PFSK-1 (cell line): ENCODE data around the gene PPP2R1B.

Experiments used
- FOXP2 ChIP-seq: optimal IDR thresholded peaks from 2 replicates; pipeline ENCODE3; 2011; ENCODE audit warnings: borderline replicate concordance, control low read depth, inconsistent platforms; ENCODE audit not compliant: insufficient read depth; ENCODE audit errors: extremely low read length, extremely low read depth
- POLR2AphosphoS5 ChIP-seq: IDR thresholded peaks from 2 replicates; pipeline ENCODE4 v1.6.1; 2012; ENCODE audit warnings: low read depth, mild to moderate bottlenecking, control low read depth, low read length, moderate library complexity
- SIN3A ChIP-seq: IDR thresholded peaks from 2 replicates; pipeline ENCODE4 v1.6.1; 2012; ENCODE audit warnings: mild to moderate bottlenecking, low read length, moderate library complexity, borderline replicate concordance; ENCODE audit not compliant: insufficient read depth
- TAF1 ChIP-seq: IDR thresholded peaks from 2 replicates; pipeline ENCODE4 v1.6.1; 2012; ENCODE audit warnings: low read length, control low read depth, borderline replicate concordance; ENCODE audit not compliant: insufficient read depth
- TF ChIP-seq, protein P1 (sequence below), 2 experiments: IDR thresholded peaks; 2 replicates each; pipeline versions ENCODE4 v1.6.1 to v1.8.0; 2011 to 2012; ENCODE audit warnings: low read depth in 2 of 2, low read length in 2 of 2, control low read depth in 1 of 2, inconsistent platforms in 1 of 2, mild to moderate bottlenecking in 1 of 2, moderate library complexity in 1 of 2; ENCODE audit not compliant: insufficient read depth in 1 of 2

PPP2R1B gene

DNA sequence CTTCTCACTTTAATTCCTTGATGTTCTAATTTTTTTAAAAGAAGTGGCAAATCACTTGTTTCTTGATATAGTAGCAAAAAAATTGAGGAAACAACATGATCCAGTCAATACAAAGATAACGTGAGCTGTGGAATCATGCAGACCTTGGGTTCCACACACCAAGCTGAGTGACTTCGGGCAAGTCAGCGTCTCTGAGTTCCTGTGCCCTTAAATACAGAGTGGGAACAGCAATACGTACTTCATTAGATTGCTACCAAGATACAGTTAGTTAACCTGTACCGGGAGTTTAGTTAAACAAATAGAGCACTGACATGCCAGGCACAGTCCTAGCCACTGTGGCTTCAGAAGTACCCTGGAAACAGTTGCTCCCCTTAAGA, 58.5 kb downstream of the PPP2R1B start:
- TF ChIP-seq SIN3A: no peak
- no peak for TF ChIP-seq POLR2AphosphoS5
- TF ChIP-seq, protein P1, sequence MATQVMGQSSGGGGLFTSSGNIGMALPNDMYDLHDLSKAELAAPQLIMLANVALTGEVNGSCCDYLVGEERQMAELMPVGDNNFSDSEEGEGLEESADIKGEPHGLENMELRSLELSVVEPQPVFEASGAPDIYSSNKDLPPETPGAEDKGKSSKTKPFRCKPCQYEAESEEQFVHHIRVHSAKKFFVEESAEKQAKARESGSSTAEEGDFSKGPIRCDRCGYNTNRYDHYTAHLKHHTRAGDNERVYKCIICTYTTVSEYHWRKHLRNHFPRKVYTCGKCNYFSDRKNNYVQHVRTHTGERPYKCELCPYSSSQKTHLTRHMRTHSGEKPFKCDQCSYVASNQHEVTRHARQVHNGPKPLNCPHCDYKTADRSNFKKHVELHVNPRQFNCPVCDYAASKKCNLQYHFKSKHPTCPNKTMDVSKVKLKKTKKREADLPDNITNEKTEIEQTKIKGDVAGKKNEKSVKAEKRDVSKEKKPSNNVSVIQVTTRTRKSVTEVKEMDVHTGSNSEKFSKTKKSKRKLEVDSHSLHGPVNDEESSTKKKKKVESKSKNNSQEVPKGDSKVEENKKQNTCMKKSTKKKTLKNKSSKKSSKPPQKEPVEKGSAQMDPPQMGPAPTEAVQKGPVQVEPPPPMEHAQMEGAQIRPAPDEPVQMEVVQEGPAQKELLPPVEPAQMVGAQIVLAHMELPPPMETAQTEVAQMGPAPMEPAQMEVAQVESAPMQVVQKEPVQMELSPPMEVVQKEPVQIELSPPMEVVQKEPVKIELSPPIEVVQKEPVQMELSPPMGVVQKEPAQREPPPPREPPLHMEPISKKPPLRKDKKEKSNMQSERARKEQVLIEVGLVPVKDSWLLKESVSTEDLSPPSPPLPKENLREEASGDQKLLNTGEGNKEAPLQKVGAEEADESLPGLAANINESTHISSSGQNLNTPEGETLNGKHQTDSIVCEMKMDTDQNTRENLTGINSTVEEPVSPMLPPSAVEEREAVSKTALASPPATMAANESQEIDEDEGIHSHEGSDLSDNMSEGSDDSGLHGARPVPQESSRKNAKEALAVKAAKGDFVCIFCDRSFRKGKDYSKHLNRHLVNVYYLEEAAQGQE (IDR thresholded peaks at IDR 0.05; ENCODE audit: insufficient read depth in 1 of 2, low read depth in 2 of 2, low read length in 2 of 2): no peak
- no peak for TF ChIP-seq FOXP2
- TF ChIP-seq TAF1: no peak

DNA sequence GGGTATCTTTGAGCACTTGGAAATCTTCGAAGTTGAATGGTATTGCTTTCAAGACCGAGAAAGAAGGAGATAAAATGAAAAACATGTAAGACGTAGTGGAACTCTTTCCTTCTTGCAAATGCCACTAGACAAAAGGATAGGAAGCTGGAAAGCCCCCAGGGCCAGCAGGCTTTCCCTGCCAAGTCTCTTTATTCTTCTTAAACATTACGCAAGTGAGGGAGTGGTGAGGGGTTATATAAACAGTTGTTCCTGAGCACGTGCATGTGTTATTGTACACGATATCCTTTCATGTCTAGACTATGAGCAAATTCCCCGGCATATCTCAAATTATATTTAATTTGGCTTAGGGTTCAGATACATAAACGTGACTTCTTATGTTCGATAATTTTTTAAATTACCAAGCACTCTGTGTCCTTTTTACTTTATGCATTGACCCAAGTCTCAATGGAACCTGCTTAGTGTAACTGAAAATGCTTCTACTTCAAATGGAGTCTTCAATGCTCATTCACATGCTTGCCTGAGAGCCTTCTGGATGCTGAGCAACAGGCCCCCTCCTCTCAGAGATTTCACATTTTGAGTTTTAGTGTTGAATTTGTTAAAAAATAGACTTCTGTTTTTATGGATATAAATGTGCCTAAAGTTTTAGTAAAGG, 59.0 kb downstream of the PPP2R1B start:
- TF ChIP-seq FOXP2 (no peak), POLR2AphosphoS5 (0 out of 2 replicates have a peak, but pooled peaks have one; percentile 20), SIN3A (peak; percentile 99)
- TF ChIP-seq, protein P1 (IDR thresholded peaks at IDR 0.05; ENCODE audit: insufficient read depth in 1 of 2, low read depth in 2 of 2, low read length in 2 of 2): 0 out of 4 replicates have a peak, but pooled peaks of 1 of the 2 experiments have one; percentile 55

DNA sequence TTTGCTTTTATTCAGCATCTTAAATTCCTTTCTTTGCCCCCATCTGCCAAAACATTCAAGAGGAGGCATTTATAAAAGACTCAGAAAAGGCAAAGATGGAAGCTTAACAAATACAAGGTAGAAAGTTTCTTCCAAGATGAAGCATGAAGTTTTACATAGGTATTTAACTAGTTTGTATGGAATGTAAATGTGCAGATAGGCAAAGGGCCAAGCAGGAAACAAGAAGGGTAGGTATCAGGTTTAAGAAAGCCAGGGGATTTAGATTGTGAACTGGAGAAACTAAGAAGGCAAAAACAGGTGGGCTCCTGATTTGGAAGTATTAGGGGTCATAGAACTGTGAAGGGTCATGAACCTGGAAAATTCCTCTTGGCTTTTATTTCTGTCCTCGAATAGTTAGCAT, 62.6 kb downstream of the PPP2R1B start:
- no peak for TF ChIP-seq TAF1
- no peak for TF ChIP-seq SIN3A
- TF ChIP-seq POLR2AphosphoS5: no peak
- TF ChIP-seq, protein P1 (IDR thresholded peaks at IDR 0.05; ENCODE audit: insufficient read depth in 1 of 2, low read depth in 2 of 2, low read length in 2 of 2): no peak
- TF ChIP-seq FOXP2: no peak

DNA sequence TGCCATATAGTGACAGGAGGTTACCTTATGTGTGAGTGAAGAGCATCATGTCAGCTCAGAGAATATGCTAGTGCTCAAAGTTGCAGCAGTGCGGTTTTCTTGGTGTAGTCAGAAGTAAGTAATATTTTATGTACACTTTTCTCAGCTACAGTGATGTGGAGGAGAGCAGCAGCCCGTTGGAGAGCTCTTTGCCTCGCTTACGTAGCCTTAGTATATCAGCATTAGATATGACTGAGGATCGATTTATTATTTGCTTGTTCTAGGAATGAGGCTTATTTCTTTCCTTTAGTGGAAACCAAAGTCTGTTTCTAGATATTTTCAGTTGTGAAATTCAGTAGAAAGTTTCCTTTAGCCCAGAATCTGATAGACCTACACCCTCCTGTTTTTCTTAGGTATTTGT, 63.6 kb downstream of the PPP2R1B start:
- TF ChIP-seq, protein P1 (IDR thresholded peaks at IDR 0.05; ENCODE audit: insufficient read depth in 1 of 2, low read depth in 2 of 2, low read length in 2 of 2): no peak
- no peak for TF ChIP-seq FOXP2
- no peak for TF ChIP-seq SIN3A
- TF ChIP-seq POLR2AphosphoS5: no peak
- no peak for TF ChIP-seq TAF1

DNA sequence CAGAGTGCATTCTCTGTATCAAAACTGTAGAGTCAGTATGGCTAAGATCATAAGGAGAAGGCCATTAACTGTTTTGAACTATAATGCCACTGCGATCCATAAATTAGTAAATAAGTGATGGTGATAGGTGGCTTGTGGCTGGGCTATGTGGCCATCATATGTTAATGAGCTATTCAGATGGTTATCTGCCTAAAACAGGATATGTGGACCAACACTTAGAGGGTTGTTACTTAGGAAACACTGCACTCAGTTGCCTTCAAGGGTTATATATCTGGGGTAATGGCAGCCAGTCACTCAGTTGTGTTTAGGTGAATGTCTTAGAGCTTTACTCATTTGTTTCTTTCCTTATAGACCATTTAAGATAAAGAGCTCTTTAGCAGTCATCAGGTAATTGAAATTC, 66.0 kb downstream of the PPP2R1B start:
- TF ChIP-seq FOXP2 (no peak), SIN3A (no peak), POLR2AphosphoS5 (no peak), TAF1 (no peak)
- TF ChIP-seq, protein P1 (IDR thresholded peaks at IDR 0.05; ENCODE audit: insufficient read depth in 1 of 2, low read depth in 2 of 2, low read length in 2 of 2): no peak
